GM10266 (cell line): Measurements from ENCODE around the gene SUMF2.
"Not testable (repeated sequence)": the region's sequence is repeated elsewhere in the genome, so short reads cannot be mapped to it uniquely, and the experiment has no call there.

Source experiments
- DNase-seq: peaks from one replicate; pipeline ENCODE4 v3.0.0; 2012; ENCODE audit errors: extremely low spot score
- CTCF ChIP-seq: IDR thresholded peaks from 2 replicates; pipeline ENCODE4 v1.5.1; 2012; ENCODE audit warnings: mild to moderate bottlenecking, low read depth; ENCODE audit not compliant: control insufficient read depth, insufficient read depth; ENCODE audit errors: missing control alignments

The SUMF2 gene

GRCh38 chr7:56087445-56087844 lies 23.4 kb downstream of the SUMF2 start:
- no peak for DNase-seq
- TF ChIP-seq CTCF, result no peak

GRCh38 chr7:56091591-56091990 lies 27.5 kb downstream of the SUMF2 start:
- no peak for DNase-seq
- TF ChIP-seq CTCF, result no peak

- DNase-seq, result not testable (repeated sequence)
These were observed 28.3 kb downstream of the SUMF2 start for GRCh38 chr7:56092388-56092787.

GRCh38 chr7:56092789-56093531 lies 28.9 kb downstream of the SUMF2 start, which contains the start of gene PHKG1:
Gene PHKG1, minus strand, starts transcription at chr7:56092952. Its CDS starts 4,011 bp downstream, at chr7:56088941.
- no peak for TF ChIP-seq CTCF
- DNase-seq, result no peak

GRCh38 chr7:56097700-56098099 lies 33.6 kb downstream of the SUMF2 start:
- no peak for TF ChIP-seq CTCF
- no peak for DNase-seq

- not testable (repeated sequence) for DNase-seq
These were observed 34.3 kb downstream of the SUMF2 start for GRCh38 chr7:56098187-56099008.

GRCh38 chr7:56099653-56100052 lies 35.6 kb downstream of the SUMF2 start:
- DNase-seq, result no peak
- no peak for TF ChIP-seq CTCF

- not testable (repeated sequence) for DNase-seq
These were observed 40.1 kb downstream of the SUMF2 start for GRCh38 chr7:56104138-56104537.
